ENCODE data around the gene OR52E4.

OR52E4 gene

GRCh38 chr11:5880329-5880728, at the start of gene OR52E4:
TSS of gene OR52E4 (plus strand) at chr11:5880629. CDS start at chr11:5884293, 3,664 bp downstream.
- Histone ChIP-seq H3K27me3 (ENCODE audit: control insufficient read depth, insufficient read depth, low read length) (no peaks in the 10 kb centered on the region), H3K9ac (ENCODE audit: low read length) (no peak within 1 kb of the TSS), H3K4me3 (ENCODE audit: low read length) (no peak within 1 kb of the TSS), H3K36me3 (ENCODE audit: control insufficient read depth, insufficient read depth, low read length) (no peaks in the 10 kb centered on the region), H3K27ac (ENCODE audit: low read depth, low read length) (no peak within 1 kb of the TSS), H3K4me1 (ENCODE audit: control insufficient read depth, insufficient read depth, low read length) (no peaks in the 10 kb centered on the region)

- no peak overlapping the region for H3K4me3 ChIP-seq (ENCODE audit: low read length)
- H3K36me3 ChIP-seq (ENCODE audit: control insufficient read depth, insufficient read depth, low read length): no peaks in the 10 kb centered on the region
- peaks cover 2% of the 10 kb centered on the region for H3K27me3 ChIP-seq (ENCODE audit: control insufficient read depth, insufficient read depth, low read length)
- no peak overlapping the region for H3K27ac ChIP-seq (ENCODE audit: low read depth, low read length)
- H3K4me1 ChIP-seq (ENCODE audit: control insufficient read depth, insufficient read depth, low read length): no peaks in the 10 kb centered on the region
- H3K9ac ChIP-seq (ENCODE audit: low read length): no peak overlapping the region
Measured at GRCh38 chr11:5831196-5831829, 49.1 kb upstream of the OR52E4 start.

GRCh38 chr11:5833446-5833845, 47.0 kb upstream of the OR52E4 start:
- H3K9ac ChIP-seq (ENCODE audit: low read length): no peak overlapping the region
- no peak overlapping the region for H3K27ac ChIP-seq (ENCODE audit: low read depth, low read length)
- H3K36me3 ChIP-seq (ENCODE audit: control insufficient read depth, insufficient read depth, low read length): no peaks in the 10 kb centered on the region
- H3K4me3 ChIP-seq (ENCODE audit: low read length): no peak overlapping the region
- peaks cover 2% of the 10 kb centered on the region for H3K27me3 ChIP-seq (ENCODE audit: control insufficient read depth, insufficient read depth, low read length)
- H3K4me1 ChIP-seq (ENCODE audit: control insufficient read depth, insufficient read depth, low read length): no peaks in the 10 kb centered on the region

GRCh38 chr11:5837695-5838094, 42.7 kb upstream of the OR52E4 start:
- H3K4me1 ChIP-seq (ENCODE audit: control insufficient read depth, insufficient read depth, low read length): no peaks in the 10 kb centered on the region
- no peak overlapping the region for H3K4me3 ChIP-seq (ENCODE audit: low read length)
- no peak overlapping the region for H3K9ac ChIP-seq (ENCODE audit: low read length)
- no peak overlapping the region for H3K27ac ChIP-seq (ENCODE audit: low read depth, low read length)
- H3K27me3 ChIP-seq (ENCODE audit: control insufficient read depth, insufficient read depth, low read length): no peaks in the 10 kb centered on the region
- no peaks in the 10 kb centered on the region for H3K36me3 ChIP-seq (ENCODE audit: control insufficient read depth, insufficient read depth, low read length)

GRCh38 chr11:5841797-5842196, 38.6 kb upstream of the OR52E4 start, which contains the start of gene OR52E6:
TSS of gene OR52E6 (minus strand) at chr11:5841897. CDS start at chr11:5841897, 0 bp downstream.
- no peak within 1 kb of the TSS for H3K9ac ChIP-seq (ENCODE audit: low read length)
- no peak within 1 kb of the TSS for H3K27ac ChIP-seq (ENCODE audit: low read depth, low read length)
- H3K4me3 ChIP-seq (ENCODE audit: low read length): no peak within 1 kb of the TSS
- no peaks in the 10 kb centered on the region for H3K36me3 ChIP-seq (ENCODE audit: control insufficient read depth, insufficient read depth, low read length)
- H3K4me1 ChIP-seq (ENCODE audit: control insufficient read depth, insufficient read depth, low read length): no peaks in the 10 kb centered on the region
- no peaks in the 10 kb centered on the region for H3K27me3 ChIP-seq (ENCODE audit: control insufficient read depth, insufficient read depth, low read length)

GRCh38 chr11:5846701-5847100, 33.7 kb upstream of the OR52E4 start:
- Histone ChIP-seq H3K4me1 (ENCODE audit: control insufficient read depth, insufficient read depth, low read length) (no peaks in the 10 kb centered on the region), H3K27ac (ENCODE audit: low read depth, low read length) (no peak overlapping the region), H3K4me3 (ENCODE audit: low read length) (no peak overlapping the region), H3K27me3 (ENCODE audit: control insufficient read depth, insufficient read depth, low read length) (no peaks in the 10 kb centered on the region), H3K36me3 (ENCODE audit: control insufficient read depth, insufficient read depth, low read length) (no peaks in the 10 kb centered on the region), H3K9ac (ENCODE audit: low read length) (no peak overlapping the region)

GRCh38 chr11:5847711-5848110, 32.7 kb upstream of the OR52E4 start:
- Histone ChIP-seq H3K36me3 (ENCODE audit: control insufficient read depth, insufficient read depth, low read length) (no peaks in the 10 kb centered on the region), H3K27me3 (ENCODE audit: control insufficient read depth, insufficient read depth, low read length) (no peaks in the 10 kb centered on the region), H3K27ac (ENCODE audit: low read depth, low read length) (no peak overlapping the region), H3K4me1 (ENCODE audit: control insufficient read depth, insufficient read depth, low read length) (no peaks in the 10 kb centered on the region), H3K9ac (ENCODE audit: low read length) (no peak overlapping the region), H3K4me3 (ENCODE audit: low read length) (no peak overlapping the region)

GRCh38 chr11:5851002-5851401, 29.4 kb upstream of the OR52E4 start:
- no peak overlapping the region for H3K4me3 ChIP-seq (ENCODE audit: low read length)
- H3K36me3 ChIP-seq (ENCODE audit: control insufficient read depth, insufficient read depth, low read length): no peaks in the 10 kb centered on the region
- H3K9ac ChIP-seq (ENCODE audit: low read length): no peak overlapping the region
- H3K27me3 ChIP-seq (ENCODE audit: control insufficient read depth, insufficient read depth, low read length): no peaks in the 10 kb centered on the region
- H3K27ac ChIP-seq (ENCODE audit: low read depth, low read length): no peak overlapping the region
- H3K4me1 ChIP-seq (ENCODE audit: control insufficient read depth, insufficient read depth, low read length): no peaks in the 10 kb centered on the region

- Histone ChIP-seq H3K27ac (ENCODE audit: low read depth, low read length) (no peak within 1 kb of the TSS), H3K4me3 (ENCODE audit: low read length) (no peak within 1 kb of the TSS), H3K9ac (ENCODE audit: low read length) (no peak within 1 kb of the TSS), H3K4me1 (ENCODE audit: control insufficient read depth, insufficient read depth, low read length) (no peaks in the 10 kb centered on the region), H3K27me3 (ENCODE audit: control insufficient read depth, insufficient read depth, low read length) (no peaks in the 10 kb centered on the region), H3K36me3 (ENCODE audit: control insufficient read depth, insufficient read depth, low read length) (no peaks in the 10 kb centered on the region)
Measured at GRCh38 chr11:5857590-5857989, 22.8 kb upstream of the OR52E4 start, which contains the start of gene OR52E8. TSS of gene OR52E8 (minus strand) at chr11:5857690. CDS start at chr11:5857690, 0 bp downstream.

- no peaks in the 10 kb centered on the region for H3K4me1 ChIP-seq (ENCODE audit: control insufficient read depth, insufficient read depth, low read length)
- no peaks in the 10 kb centered on the region for H3K27me3 ChIP-seq (ENCODE audit: control insufficient read depth, insufficient read depth, low read length)
- no peak overlapping the region for H3K27ac ChIP-seq (ENCODE audit: low read depth, low read length)
- H3K36me3 ChIP-seq (ENCODE audit: control insufficient read depth, insufficient read depth, low read length): no peaks in the 10 kb centered on the region
- no peak overlapping the region for H3K4me3 ChIP-seq (ENCODE audit: low read length)
- H3K9ac ChIP-seq (ENCODE audit: low read length): no peak overlapping the region
Measured at GRCh38 chr11:5865826-5866225, 14.6 kb upstream of the OR52E4 start.

GRCh38 chr11:5878564-5878963, 1.9 kb upstream of the OR52E4 start:
- Histone ChIP-seq H3K4me3 (ENCODE audit: low read length) (no peak overlapping the region), H3K9ac (ENCODE audit: low read length) (no peak overlapping the region), H3K27ac (ENCODE audit: low read depth, low read length) (no peak overlapping the region), H3K27me3 (ENCODE audit: control insufficient read depth, insufficient read depth, low read length) (no peaks in the 10 kb centered on the region), H3K4me1 (ENCODE audit: control insufficient read depth, insufficient read depth, low read length) (no peaks in the 10 kb centered on the region), H3K36me3 (ENCODE audit: control insufficient read depth, insufficient read depth, low read length) (no peaks in the 10 kb centered on the region)

GRCh38 chr11:5881756-5882155, 1.3 kb downstream of the OR52E4 start:
- H3K9ac ChIP-seq (ENCODE audit: low read length): no peak overlapping the region
- no peak overlapping the region for H3K4me3 ChIP-seq (ENCODE audit: low read length)
- no peaks in the 10 kb centered on the region for H3K36me3 ChIP-seq (ENCODE audit: control insufficient read depth, insufficient read depth, low read length)
- H3K4me1 ChIP-seq (ENCODE audit: control insufficient read depth, insufficient read depth, low read length): no peaks in the 10 kb centered on the region
- no peak overlapping the region for H3K27ac ChIP-seq (ENCODE audit: low read depth, low read length)
- no peaks in the 10 kb centered on the region for H3K27me3 ChIP-seq (ENCODE audit: control insufficient read depth, insufficient read depth, low read length)

- no peak overlapping the region for H3K9ac ChIP-seq (ENCODE audit: low read length)
- no peaks in the 10 kb centered on the region for H3K4me1 ChIP-seq (ENCODE audit: control insufficient read depth, insufficient read depth, low read length)
Measured at GRCh38 chr11:5887172-5887571, 6.7 kb downstream of the OR52E4 start.

More at GRCh38 chr11:5887172-5887571, 6.7 kb downstream of the OR52E4 start:
- Histone ChIP-seq H3K27me3 (ENCODE audit: control insufficient read depth, insufficient read depth, low read length) (no peaks in the 10 kb centered on the region), H3K4me3 (ENCODE audit: low read length) (no peak overlapping the region), H3K36me3 (ENCODE audit: control insufficient read depth, insufficient read depth, low read length) (no peaks in the 10 kb centered on the region), H3K27ac (ENCODE audit: low read depth, low read length) (no peak overlapping the region)

All from rectal smooth muscle tissue (tissue), 1 donor.